Esophagus mucosa (tissue), 1 donor: ENCODE results near the gene PSME3IP1. TPM values are rescaled to one million over a fixed set of nuclear protein-coding genes. Genes with fewer than 3 reads are reported as not detected.

Source experiments
- ATAC-seq: fragments of 200-7000 bp; cut with Tn5 transposase; one replicate; pipeline ENCODE4 v1.9.1; 2020
- total RNA-seq: library from RNA; stranded (reverse); gene quantifications from one replicate; pipeline ENCODE4 v1.2.4, GENCODE V29; 2023
- donor health status: DM: yes; HTN: yes; CAD: no.

PSME3IP1 gene
- total RNA-seq, 1 donor from 2014 or later: 63.1 TPM

DNA sequence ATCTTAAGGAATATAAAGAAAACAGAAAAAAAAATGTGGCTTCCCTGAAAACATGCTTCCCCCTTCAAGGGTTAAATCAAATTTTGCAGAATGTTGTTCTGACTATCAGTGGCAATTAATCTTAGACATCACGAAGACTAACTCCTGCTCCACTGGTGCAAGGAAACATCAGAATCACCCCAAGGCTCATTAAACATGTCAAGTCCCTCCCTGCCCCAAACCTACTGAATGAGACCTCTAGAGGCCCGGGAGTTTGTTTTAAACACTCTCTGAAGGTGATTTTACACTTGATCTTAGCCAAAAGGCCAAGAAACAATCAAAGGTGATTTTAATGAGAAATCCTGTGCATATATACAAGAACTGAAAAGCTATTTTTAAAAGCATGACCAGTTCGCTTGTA lies 18.3 kb downstream of the PSME3IP1 start:
- no peak for ATAC-seq

DNA sequence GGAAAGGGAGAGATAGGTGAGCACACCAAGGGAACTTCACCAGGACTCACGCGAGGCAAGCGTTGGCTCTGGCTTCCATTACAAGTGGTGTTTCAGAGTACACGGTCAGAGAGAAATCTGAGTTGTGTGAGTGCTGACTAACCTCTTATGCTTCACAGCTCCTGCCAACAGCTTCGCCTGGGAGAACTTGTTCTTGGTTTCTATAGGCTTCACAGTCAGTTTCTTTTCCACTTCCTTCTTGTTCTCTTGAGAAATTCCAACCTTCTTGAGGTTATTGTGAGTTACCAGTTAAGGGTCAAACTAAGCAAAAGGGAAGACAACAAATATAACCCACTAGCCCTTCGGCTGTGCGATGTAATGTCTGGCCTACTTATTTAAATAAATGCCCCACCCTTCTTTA lies 18.9 kb downstream of the PSME3IP1 start:
- peak; percentile 93 for ATAC-seq

DNA sequence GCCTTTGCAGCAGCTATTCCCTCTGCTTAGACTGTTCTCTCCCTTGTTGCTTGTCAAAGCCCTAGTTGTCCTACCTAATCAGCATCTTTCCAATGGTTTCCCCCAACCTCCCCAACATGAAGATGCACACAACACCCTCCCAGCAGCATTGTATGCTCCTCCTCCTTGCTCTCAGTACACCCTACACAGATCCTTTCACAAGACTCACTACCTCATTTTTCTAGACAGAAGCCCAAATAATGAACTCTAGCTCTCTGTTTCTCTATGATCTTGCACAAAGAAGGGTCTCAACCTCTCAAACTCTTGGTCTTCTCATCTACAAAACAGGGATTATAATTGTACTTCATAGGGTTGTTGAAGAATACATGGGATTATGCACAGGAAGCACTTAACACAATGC lies 19.4 kb downstream of the PSME3IP1 start:
- peak; percentile 20 for ATAC-seq

DNA sequence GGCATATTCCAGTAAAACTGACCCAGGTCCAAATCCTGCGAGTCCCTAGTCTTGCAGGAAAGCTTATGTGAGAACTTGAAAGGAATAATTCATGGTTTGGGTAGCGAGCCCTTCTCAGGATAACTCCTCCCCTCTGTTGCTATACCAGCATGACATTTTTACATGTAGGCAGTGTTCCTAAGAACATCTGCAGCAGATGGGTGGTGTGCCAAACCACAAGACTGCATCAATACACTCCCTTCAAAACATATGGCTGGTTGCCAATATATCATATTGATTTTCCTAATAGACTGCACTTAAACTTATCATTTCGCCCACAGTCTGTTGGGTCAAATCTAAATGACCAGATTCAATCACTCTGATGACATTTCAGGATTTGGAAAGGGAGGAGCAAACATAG lies 19.9 kb downstream of the PSME3IP1 start:
- ATAC-seq: peak; percentile 56

DNA sequence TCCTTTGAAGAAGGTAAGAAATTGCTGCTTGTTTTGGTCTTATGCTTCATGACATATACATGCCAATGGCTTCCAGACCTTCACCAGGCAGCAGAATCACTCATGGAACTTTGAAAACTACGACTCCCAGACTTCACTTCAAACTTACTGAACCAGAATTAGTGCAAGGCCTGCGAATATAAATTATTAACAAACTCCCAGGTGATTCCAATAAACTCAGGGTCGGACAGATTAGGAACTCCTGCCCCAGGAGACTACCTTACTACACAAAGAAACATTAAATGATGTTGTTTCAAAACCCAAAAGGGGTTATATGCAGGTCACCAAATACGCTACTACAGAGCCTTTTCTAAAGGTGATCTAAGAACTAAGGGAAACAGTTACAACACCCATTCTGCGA lies 20.4 kb downstream of the PSME3IP1 start:
- ATAC-seq: no peak

DNA sequence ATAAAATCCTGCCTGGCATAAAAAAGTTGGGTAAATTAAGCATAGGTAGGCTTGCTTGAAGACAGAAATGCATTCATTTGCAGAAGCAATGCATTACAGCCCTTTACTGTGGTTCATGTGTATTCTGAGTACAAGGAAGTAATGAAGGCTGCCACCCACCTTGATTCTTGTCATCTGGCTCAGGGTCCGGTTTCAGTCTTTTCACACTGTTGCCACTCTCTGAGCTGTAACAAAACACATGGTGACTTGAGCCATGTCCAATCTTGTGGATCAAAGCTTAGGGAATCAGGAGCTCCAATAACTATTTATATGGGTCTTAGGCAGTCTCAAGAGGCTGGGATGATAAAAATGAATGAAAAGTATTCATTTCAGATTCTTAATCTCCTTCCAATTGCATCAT lies 22.0 kb downstream of the PSME3IP1 start:
- no peak for ATAC-seq

DNA sequence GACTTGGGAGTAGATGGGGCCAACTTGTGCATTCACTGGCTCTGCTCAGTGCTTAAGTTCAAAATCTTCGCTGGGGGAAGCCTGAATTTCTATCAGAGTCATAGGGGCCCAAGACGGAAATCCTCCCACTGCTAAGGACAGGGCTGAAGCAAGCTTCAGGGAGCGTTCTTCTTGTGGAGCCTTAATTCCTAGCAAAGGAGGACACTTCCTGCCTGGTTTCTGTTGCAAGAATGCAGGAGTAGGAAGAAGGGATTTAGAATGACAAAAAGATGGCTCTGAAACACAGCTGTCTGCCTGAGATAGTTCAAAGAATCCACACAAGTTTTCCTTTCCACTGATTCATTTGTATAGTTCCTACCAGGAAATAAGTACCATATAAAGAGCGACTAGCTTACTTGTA lies 26.4 kb downstream of the PSME3IP1 start:
- ATAC-seq: no peak

DNA sequence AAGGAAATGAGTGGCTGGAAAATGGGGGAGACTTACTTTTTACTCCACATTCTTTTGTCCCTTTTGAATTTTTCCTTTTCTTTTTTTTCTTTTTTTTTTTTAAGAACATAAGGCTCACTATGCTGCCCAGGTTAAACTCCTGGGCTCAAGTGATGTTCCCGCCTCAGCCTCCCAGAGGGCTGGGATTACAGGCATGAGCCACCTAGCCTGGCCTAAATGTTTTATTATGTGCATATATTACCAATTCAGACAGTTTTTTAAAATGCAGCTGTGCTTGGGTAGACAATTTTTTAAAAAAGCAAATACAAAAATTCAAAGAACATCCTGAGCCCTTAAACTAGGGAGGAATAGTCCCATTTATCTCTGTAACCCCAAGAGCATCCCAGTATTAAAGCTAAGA lies 28.3 kb downstream of the PSME3IP1 start:
- ATAC-seq: no peak

DNA sequence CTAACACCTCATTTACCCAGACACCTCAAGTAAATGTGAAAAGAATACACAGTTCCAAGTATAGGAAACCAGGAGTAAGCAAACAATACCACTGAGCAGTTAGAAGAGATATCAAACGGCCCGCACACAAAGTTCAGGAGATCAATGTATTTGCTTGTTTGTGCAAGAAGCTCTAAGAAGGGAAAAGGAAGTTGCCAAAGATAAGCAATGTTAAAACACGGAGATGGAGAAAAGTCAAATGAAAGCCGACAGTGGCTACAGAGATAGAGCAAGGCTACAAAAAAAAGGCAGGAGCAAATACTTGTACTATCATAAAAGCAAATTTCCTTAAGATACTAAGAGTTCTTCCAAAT lies 29.5 kb downstream of the PSME3IP1 start:
- no peak for ATAC-seq

DNA sequence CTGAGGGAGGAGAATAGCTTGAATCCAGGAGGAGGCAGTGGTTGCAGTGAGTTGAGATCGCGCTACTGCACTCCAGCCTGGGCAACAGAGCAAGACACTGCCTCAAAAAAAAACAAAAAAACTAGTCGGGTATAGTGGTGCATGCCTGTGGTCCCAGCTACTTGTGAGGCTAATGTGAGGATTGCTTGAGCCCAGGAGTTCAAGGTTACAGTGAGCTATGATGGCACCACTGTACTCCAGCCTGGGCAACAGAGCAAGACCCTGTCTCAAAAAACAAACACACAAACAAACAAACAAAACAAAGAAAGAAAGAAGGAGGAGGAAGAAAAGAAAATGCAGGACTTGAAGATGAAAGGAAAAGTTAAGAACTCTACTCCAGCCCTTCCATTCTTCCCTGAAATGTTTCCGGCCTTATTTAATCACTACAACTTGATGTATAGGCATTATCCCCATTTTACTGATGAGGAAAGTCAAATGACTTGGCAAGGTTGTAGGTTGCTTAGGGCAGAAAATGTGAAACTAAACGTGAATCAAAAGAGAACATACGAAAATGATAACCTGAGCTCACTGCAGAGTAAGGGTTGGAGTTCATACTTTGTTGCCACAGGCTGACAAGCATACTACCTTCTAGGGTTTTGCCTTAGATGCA lies 30.0 kb downstream of the PSME3IP1 start:
- no peak for ATAC-seq

DNA sequence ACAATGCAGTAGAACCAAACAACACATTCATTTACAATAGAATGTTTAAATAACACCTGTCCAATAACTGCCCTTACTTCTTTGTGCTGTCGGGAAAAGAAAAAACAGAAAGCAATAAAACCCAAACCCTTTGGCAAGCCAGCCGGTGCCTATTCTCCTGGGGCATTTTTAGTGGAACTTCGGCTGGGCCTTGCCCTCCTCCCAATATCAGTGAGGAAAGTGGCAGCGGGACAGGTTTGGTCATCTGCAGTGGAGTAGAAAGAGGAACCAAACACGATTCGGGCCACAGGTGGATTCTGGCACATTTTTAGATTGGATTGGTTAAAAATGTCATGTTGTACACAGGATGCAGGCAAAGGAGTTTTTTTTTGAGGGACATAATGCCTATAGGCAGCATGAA lies 32.0 kb downstream of the PSME3IP1 start:
- ATAC-seq: no peak

DNA sequence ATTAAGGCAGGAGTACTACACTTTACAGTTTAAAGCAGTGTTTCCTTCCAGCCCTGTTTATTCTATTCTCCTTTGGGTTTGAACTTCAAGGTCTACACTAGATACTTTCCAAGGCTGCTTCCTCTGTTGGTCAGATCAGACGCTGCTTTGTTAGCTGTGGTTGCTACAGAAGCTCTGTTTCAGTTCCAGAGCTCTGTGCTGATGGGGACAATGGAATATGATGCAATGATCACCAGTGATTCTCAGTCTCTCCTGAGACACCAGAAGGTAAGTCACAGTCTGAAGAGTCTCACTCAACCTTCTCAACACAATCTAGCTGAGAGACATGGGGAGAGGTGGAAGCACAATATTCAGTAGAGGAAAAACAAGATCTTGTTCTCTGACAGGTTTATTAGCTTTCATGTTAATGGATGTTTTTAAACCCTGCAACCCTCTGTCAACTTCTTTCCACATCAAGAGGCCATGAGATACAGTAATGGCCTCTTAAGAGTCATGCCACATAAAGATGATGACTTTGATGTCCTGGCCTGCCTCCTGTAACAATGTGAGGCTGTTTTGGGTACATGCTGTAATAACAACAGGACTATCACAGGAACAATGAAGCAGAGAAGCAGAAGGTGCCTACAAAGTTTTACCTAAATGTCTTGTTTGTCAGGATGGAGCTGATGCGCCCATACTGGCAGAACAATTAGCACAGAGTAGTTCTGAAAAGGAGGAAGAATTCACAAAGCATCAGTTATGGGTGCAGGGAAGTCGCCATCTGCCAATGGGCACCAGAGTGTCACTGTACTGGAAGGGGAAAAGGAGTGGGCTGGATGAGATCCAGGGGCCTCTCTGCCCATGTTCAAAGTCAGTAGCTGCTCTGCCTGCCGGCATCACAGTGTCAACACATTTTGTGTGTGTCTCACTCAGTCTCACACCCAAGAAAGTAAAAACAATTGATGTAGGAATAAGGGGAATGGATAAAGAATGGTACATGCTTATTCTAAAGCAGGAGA lies 33.4 kb downstream of the PSME3IP1 start:
- ATAC-seq: no peak

DNA sequence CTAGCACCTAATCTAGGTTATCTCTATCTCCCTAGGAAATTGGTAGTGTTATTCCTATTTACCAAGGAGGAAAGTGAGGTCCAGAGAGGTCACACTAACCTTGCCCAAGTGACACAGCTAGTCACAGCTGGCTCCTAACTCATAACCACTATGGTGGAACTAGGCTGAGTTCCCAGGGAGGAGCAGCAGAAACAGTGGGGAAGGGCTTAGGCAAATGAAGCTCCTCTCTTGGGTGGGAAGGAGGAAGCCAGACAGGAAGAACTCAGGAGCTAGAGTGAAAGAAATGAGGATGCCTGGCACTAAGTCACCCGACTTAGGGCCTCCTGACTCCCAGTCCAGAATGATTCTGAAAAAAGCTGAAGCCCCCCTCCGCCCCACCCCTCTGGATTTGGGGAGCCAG lies 34.5 kb downstream of the PSME3IP1 start:
- no peak for ATAC-seq

DNA sequence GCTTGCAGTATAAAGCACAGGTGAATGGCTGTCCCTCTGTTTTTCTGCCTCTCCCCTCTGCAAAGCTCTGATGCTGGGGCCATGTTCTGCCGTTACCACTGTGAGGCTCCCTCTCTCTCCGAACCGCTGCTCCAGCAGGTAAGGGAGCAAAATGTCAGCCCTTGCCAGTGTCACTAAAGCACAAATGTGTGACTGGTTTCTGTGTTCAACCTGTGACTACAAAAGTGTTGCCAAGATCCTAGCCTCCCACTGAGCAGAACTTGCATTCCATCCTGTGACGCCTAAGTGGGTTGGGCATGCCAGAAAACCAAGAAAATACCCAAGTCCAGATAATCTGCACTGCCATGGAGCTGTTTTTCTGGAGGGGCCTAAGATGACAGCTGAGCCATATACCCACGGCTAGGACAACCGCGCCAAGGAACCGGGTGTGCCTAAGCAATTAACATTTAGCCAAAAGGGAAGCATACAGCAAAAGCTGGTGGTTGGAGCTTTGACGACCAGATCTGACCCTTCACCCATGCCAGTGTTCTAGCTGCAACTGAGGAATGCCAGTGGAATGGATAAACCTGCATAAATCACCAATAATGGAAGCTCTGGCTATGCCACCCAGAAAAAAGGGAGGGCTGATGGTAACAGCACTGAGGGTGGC lies 35.0 kb downstream of the PSME3IP1 start:
- no peak for ATAC-seq

DNA sequence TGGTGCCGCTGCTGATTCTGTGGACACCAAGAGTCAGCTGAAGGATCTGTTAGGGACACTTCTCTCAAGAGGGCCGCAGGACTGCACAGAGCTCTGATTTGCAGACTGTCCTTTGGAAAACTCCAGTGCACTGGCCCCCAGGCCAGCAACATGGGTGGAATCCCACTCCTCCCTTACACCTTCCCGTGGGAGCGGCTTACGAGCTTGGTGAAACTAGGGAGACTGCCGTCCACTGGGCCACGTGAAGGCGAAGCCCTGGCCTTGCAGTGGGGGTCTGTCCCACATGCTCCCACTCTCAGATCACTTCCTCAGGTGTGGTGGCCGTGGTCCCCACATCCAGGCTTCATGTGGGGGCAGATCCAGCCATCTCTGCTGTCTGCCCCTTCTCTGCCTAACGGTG lies 36.4 kb downstream of the PSME3IP1 start:
- ATAC-seq: no peak

DNA sequence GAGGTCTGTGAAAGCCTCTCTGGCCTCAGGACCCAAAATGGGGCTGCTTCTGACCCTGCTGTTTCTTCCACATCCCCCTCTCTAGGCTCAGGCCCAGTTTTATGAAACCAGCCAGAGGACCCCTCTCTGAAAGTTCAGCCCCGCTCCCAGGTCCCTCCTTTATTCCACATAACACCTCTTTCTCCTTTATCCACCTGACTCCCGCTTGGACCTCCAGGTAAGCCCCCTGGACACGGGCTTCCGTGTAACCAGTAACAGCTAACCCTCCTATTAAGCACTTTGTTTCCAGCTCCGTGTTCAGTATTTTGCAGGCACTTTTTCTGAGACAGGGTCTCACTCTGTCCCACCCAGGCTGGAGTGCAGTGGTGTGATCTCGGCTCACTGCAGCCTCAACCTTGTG lies 37.4 kb downstream of the PSME3IP1 start:
- no peak for ATAC-seq

DNA sequence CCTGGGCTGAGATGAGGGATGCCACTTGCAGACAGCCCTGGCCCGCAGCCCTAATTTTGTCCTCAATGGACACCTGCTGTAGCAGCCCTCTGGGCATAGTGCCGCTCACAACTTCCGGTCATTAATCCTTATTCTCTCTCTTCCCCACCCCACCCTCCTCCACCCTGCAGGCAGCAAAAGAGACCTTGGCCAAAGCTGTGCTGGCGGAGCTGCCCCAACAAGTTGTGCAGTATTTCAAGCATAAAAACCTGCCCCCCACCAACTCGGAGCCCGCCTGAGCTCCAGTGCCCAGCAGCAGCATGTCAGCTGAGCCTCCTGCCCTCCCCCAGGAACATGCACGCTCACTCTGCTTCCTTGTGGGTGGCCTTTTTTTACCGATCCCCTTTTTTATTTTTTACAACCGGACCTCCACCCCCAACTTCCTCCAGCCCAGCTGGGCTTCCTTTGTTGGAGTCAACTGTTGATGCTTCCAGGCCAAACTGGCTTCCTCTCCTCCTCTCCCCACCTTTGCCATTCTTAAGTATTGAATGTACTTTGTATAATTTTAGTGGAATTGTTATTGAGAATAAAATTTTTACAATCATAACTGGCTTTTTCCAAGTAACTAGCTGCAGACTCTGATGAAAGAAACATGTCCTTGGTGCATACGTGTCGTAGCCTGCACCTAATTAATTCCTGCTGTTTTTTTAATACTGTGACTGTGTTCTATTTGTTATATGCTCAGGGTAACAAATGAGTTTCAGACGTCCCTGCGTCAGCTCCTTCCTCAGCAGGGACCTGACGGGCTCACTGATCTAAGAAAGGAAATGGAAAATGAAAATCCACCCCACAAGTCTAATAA lies 38.2 kb downstream of the PSME3IP1 start:
- peak; percentile 53 for ATAC-seq

DNA sequence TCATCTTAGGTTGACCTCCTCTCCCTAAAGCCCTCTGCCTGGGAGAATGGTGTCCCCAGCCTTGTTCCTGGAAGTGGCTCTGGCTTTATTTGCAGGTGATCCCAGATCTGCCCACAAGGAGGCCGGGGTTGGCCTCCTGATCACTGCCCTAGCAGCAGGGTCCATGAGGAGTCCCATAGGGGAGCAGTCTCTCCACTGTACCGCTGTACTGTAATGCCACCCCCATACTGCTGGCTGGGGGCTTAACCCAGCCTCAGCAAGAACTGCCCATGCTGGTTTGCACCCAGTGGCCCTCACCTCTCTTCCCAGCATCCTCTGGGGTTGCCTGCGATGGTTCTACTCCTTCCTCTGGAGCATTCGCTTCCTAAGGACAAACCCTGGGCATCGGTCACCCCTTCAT lies 39.1 kb downstream of the PSME3IP1 start:
- ATAC-seq: peak; percentile 17

DNA sequence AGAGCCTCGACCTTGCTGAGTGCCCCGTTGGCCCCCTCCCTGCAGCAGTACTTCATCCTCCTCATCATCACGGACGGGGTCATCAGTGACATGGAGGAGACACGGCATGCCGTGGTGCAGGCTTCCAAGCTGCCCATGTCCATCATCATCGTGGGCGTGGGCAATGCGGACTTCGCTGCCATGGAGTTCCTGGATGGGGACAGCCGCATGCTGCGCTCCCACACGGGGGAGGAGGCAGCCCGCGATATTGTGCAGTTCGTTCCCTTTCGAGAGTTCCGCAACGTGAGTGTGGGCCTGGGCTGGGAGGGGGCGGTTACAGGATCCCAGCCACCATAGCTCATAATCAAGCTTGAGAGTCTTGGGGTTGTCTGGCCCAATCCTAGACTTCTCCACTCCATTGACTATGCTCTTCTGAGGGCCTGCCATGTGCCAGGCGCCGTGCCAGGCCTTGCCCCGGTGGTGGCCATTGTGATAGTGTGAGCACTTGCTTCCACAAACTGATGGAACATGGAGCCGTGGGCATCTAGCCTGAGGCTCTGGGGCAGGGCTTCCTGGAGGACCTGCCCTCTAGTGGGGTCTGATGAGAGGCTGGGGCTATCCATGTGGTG lies 39.7 kb downstream of the PSME3IP1 start:
- no peak for ATAC-seq

DNA sequence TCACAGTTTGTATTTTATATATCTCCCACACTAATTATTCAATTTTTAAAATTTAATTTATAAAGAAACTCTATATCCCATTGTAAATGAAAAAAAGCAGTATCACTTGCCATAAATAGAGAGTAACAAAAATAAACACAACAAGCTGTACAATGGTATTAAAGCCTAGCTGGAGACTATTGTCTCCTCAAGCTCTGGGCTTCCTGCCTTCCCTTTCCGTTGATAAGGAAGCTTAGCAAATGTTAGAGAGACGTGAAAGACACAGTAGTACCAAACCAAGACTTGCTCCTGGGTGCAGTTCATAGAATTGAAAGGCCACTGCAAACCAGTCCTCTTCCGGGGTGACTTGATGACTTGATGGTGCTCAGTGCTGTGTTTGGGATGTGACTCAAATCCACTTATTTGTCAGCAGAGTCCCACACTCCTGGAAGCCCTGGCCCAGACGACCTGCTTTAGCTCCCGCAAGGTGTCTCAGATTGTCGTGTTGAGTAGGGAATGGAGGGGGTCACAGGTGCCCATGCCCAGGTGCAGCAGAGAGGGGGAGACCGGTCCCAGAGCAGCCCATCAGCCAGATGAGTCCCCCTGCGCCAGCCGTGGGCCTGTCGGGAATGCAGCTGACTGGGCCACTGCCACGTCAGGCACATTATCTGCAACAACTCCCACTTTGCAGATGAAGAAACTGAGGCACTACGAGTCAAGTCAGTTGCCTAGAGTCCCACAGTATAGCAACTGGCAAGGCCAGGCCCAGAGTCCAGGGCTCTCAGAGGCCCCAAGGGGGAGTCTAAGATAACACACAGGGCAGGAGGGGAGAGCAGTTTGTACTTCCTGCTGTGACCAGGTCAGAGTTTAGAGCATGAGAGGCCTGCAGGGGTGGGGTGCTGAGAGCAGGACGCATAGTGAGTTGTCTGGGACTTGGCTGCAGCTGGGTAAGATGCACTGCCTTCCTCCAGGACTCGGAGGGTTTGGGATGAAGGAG lies 40.5 kb downstream of the PSME3IP1 start:
- no peak for ATAC-seq

DNA sequence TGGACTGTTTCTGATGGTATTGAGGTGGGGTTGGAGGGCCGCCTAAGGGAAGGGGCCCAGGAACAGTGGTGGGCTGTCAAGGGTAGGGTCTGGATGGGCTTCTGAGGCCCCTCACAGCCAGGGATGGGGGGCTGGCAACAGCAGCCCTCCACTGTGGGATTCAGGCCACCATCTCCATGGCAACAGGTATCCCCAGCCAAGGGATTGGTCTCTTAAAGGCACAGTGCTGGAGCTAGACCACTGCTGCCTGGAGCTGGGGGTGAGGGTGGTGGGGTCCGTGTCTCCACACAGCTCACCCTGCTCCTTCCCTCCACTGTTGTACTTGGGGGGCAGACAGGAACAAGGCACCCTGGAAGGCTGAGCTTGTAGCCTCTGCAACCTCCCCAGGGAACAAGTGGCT lies 41.8 kb downstream of the PSME3IP1 start:
- ATAC-seq: no peak
